ENCODE data around the gene DCAF4L1.

The DCAF4L1 gene

DNA sequence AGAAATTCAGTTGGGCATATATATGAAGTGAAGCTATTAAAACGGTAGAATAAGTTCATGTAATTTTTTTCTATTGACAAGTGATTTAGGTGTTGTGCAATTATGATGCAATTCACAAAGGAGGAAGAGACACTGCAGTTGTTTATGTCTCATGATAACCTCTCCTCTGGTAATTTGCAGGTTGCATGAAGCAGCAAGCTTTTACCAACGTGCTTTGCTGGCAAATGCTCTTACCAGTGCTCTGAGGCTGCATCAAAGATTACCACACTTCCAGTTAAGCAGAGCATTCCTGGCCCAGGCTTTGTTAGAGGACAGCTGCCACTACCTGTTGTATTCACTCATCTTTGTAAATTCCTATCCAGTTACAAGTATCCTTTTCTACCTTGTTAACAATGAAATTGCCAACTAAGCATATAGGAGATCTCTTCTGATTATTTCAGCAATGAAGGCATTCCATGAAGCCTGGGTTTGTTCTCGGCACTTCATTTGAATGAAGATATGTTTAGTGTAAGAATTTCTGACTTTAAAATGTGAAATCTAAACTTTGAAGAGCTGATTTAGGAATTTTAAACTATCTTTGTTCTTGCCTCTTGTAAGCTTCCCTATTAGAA is 42.4 kb upstream of the DCAF4L1 start:
- TF ChIP-seq, protein P1, sequence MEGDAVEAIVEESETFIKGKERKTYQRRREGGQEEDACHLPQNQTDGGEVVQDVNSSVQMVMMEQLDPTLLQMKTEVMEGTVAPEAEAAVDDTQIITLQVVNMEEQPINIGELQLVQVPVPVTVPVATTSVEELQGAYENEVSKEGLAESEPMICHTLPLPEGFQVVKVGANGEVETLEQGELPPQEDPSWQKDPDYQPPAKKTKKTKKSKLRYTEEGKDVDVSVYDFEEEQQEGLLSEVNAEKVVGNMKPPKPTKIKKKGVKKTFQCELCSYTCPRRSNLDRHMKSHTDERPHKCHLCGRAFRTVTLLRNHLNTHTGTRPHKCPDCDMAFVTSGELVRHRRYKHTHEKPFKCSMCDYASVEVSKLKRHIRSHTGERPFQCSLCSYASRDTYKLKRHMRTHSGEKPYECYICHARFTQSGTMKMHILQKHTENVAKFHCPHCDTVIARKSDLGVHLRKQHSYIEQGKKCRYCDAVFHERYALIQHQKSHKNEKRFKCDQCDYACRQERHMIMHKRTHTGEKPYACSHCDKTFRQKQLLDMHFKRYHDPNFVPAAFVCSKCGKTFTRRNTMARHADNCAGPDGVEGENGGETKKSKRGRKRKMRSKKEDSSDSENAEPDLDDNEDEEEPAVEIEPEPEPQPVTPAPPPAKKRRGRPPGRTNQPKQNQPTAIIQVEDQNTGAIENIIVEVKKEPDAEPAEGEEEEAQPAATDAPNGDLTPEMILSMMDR (conservative IDR thresholded peaks at IDR 0.05; ENCODE audit: low read depth, low read length), result no peak
- peak; percentile 76 for DNase-seq (ENCODE audit: low read depth)
- no peak overlapping the region for H3K4me3 ChIP-seq (ENCODE audit: low read depth, low read length)

DNA sequence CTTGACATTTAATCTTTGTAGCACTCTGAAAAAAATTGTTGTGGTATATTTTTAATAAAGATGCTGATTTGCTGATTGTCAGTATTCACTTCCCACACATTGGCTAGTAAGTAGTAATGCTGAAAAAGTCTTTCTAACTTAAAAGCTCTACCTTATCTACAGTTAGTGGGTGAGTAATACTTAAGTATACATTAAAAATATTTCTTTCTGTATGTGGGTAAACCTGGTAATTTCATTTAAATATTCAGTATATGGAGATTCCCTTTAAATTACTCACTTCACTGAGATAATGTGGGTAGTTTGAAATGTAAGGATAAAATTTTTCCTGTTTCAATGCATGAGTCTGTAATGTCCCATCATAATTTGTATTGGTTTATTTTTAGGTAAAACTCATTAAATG is 40.7 kb upstream of the DCAF4L1 start:
- TF ChIP-seq, protein P1 (conservative IDR thresholded peaks at IDR 0.05; ENCODE audit: low read depth, low read length), result no peak
- no peak for DNase-seq (ENCODE audit: low read depth)
- no peak overlapping the region for H3K4me3 ChIP-seq (ENCODE audit: low read depth, low read length)

DNA sequence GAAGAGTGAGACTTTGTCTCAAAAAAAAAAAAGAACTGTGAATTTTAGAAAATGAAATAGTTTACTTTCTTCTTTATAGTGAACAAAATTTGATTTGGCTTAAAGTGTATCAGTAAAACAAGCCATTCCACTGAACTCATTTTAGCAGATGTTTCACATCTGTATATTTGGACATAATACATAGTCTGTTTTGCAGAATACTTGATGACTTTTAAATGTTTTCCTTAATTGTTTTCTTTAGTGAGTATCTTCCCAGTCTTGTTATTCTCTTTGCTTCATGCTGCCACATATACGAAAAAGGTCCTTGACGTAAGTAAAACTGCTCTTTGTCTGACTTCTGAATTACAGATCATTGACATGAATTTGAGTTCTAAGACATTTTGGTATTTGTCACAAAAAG is 38.0 kb upstream of the DCAF4L1 start:
- TF ChIP-seq, protein P1 (conservative IDR thresholded peaks at IDR 0.05; ENCODE audit: low read depth, low read length), result no peak
- DNase-seq (ENCODE audit: low read depth), result no peak
- no peak overlapping the region for H3K4me3 ChIP-seq (ENCODE audit: low read depth, low read length)

DNA sequence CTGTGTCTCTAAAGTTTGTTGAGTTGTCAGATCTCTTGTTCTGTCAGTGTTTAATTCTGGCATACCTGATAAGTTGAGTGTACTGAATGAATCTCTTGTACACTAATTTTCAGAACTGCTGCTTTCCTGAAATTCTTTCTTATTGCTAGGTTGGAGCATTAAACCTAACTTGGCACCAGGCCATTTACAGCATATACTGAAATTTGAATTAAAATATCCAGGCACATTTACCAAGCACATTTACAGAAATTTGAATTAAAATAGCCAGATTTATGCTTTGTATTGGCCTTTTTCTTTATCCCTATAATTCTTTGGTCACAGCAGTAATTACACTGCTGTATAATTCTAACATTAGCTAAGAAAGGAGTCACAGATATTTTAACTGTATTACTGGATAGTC is 37.5 kb upstream of the DCAF4L1 start:
- DNase-seq (ENCODE audit: low read depth), result no peak
- TF ChIP-seq, protein P1 (conservative IDR thresholded peaks at IDR 0.05; ENCODE audit: low read depth, low read length), result no peak
- no peak overlapping the region for H3K4me3 ChIP-seq (ENCODE audit: low read depth, low read length)

DNA sequence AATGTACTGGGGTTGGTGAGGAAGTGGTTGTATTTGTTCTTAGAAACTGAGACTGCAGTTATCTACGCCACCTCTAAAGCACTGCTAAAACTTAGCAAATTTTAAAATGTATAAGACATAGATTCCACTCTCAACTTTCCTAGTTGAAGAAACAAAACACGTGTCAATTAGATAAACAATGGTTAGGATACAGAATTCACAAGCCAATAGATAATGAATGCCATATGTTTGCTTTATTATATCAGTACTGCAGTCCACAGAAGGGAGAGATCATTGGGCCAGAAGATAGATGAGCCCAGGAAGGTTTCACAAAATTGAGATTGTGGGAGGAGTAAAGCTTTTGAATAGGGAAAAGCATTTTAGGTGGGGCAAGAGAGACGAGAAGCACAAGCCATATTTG is 32.0 kb upstream of the DCAF4L1 start:
- TF ChIP-seq, protein P1 (conservative IDR thresholded peaks at IDR 0.05; ENCODE audit: low read depth, low read length), result no peak

DNA sequence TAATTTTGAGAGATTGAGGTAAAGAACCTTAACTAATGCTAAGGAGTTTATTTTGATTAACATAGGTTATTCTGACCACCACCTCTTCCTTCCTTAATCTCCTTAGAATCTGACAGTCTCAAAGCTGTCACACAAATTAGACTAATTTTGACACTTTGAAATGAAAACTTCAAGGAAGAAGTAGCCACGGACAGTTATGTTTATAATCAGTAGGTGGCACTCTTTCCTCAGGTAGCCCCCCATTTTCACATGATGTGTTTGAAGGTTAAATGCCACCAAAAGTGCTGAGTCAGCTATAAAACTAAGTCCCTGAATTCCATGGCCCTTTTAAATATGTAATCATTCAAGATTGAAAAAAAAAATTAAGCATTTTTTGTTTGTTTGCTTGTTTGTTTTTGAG is 23.9 kb upstream of the DCAF4L1 start:
- TF ChIP-seq, protein P1 (conservative IDR thresholded peaks at IDR 0.05; ENCODE audit: low read depth, low read length), result peak; percentile 45
- H3K4me3 ChIP-seq (ENCODE audit: low read depth, low read length), result no peak overlapping the region
- DNase-seq (ENCODE audit: low read depth), result peak; percentile 41

More for the DNA sequence above, 32.0 kb upstream of the DCAF4L1 start:
- H3K4me3 ChIP-seq (ENCODE audit: low read depth, low read length), result no peak overlapping the region
- no peak for DNase-seq (ENCODE audit: low read depth)

DNA sequence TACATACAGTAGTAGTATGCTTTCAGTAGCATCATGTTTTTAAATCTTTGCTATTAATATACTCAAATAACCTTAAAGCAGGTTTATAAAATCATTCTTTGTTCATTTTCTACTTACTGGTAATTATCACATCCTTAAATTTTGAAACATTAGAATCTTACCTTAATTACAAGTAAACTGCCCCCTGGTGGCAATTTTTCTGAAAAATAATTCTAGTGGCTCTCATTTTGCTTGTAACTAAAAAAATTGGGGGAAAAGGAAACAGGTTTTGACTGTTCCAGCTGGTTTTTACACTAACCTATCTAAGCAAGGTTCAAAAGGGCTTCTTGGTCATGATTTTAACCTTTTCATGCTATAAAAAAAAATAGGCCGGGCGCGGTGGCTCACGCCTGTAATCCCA is 18.5 kb upstream of the DCAF4L1 start:
- DNase-seq (ENCODE audit: low read depth), result peak; percentile 50
- H3K4me3 ChIP-seq (ENCODE audit: low read depth, low read length), result no peak overlapping the region
- TF ChIP-seq, protein P1 (conservative IDR thresholded peaks at IDR 0.05; ENCODE audit: low read depth, low read length), result peak; percentile 51

Measured in choroid plexus epithelial cell (primary cell).